ENCODE results near the gene NEUROD2.

NEUROD2 gene

GRCh38 chr17:39564211-39564848 lies 43.4 kb downstream of the NEUROD2 start:
- no peaks in the 10 kb centered on the region for H3K36me3 ChIP-seq (ENCODE audit: control insufficient read depth, insufficient read depth, low read length)
- no peak overlapping the region for H3K4me2 ChIP-seq (ENCODE audit: low read length)
- no peak overlapping the region for H2AFZ ChIP-seq
- H3K4me3 ChIP-seq (ENCODE audit: low read depth, low read length), result no peak overlapping the region
- no peaks in the 10 kb centered on the region for H3K4me1 ChIP-seq
- TF ChIP-seq CTCF (IDR thresholded peaks at IDR 0.05), result no peak
- H3K27ac ChIP-seq, result no peak overlapping the region
- H3K9ac ChIP-seq, result no peak overlapping the region
- H3K79me2 ChIP-seq, result no peaks in the 10 kb centered on the region
- H3K27me3 ChIP-seq (ENCODE audit: control insufficient read depth, insufficient read depth, low read length), result no peaks in the 10 kb centered on the region
- H3K9me3 ChIP-seq (ENCODE audit: control insufficient read depth, low read length), result no peaks in the 10 kb centered on the region

- TF ChIP-seq CTCF (IDR thresholded peaks at IDR 0.05), result no peak
- Histone ChIP-seq H3K27me3 (ENCODE audit: control insufficient read depth, insufficient read depth, low read length) (no peaks in the 10 kb centered on the region), H3K27ac (no peak overlapping the region), H3K4me3 (ENCODE audit: low read depth, low read length) (no peak overlapping the region), H3K79me2 (no peaks in the 10 kb centered on the region), H3K9me3 (ENCODE audit: control insufficient read depth, low read length) (no peaks in the 10 kb centered on the region), H3K9ac (no peak overlapping the region), H2AFZ (no peak overlapping the region), H3K4me1 (no peaks in the 10 kb centered on the region), H3K36me3 (ENCODE audit: control insufficient read depth, insufficient read depth, low read length) (no peaks in the 10 kb centered on the region), H3K4me2 (ENCODE audit: low read length) (no peak overlapping the region)
These were observed 44.2 kb downstream of the NEUROD2 start for GRCh38 chr17:39563476-39563875.

GRCh38 chr17:39562976-39563375 lies 44.7 kb downstream of the NEUROD2 start:
- Histone ChIP-seq H3K9me3 (ENCODE audit: control insufficient read depth, low read length) (no peaks in the 10 kb centered on the region), H3K36me3 (ENCODE audit: control insufficient read depth, insufficient read depth, low read length) (no peaks in the 10 kb centered on the region), H3K4me2 (ENCODE audit: low read length) (no peak overlapping the region), H3K79me2 (no peaks in the 10 kb centered on the region), H3K4me1 (no peaks in the 10 kb centered on the region), H3K4me3 (ENCODE audit: low read depth, low read length) (no peak overlapping the region), H3K9ac (no peak overlapping the region), H3K27ac (no peak overlapping the region), H3K27me3 (ENCODE audit: control insufficient read depth, insufficient read depth, low read length) (no peaks in the 10 kb centered on the region), H2AFZ (no peak overlapping the region)
- TF ChIP-seq CTCF (IDR thresholded peaks at IDR 0.05), result no peak

- Histone ChIP-seq H3K9ac (no peak overlapping the region), H3K9me3 (ENCODE audit: control insufficient read depth, low read length) (no peaks in the 10 kb centered on the region), H3K4me3 (ENCODE audit: low read depth, low read length) (no peak overlapping the region), H3K4me2 (ENCODE audit: low read length) (no peak overlapping the region), H3K27me3 (ENCODE audit: control insufficient read depth, insufficient read depth, low read length) (no peaks in the 10 kb centered on the region), H3K36me3 (ENCODE audit: control insufficient read depth, insufficient read depth, low read length) (no peaks in the 10 kb centered on the region), H3K27ac (no peak overlapping the region), H3K4me1 (no peaks in the 10 kb centered on the region), H2AFZ (no peak overlapping the region), H3K79me2 (no peaks in the 10 kb centered on the region)
- no peak for TF ChIP-seq CTCF (IDR thresholded peaks at IDR 0.05)
These were observed 45.3 kb downstream of the NEUROD2 start for GRCh38 chr17:39562395-39562794.

GRCh38 chr17:39556423-39556822 lies 51.3 kb downstream of the NEUROD2 start:
- H3K9me3 ChIP-seq (ENCODE audit: control insufficient read depth, low read length), result no peaks in the 10 kb centered on the region
- no peak overlapping the region for H3K27ac ChIP-seq
- H3K79me2 ChIP-seq, result no peaks in the 10 kb centered on the region
- no peaks in the 10 kb centered on the region for H3K36me3 ChIP-seq (ENCODE audit: control insufficient read depth, insufficient read depth, low read length)
- no peaks in the 10 kb centered on the region for H3K4me1 ChIP-seq
- no peak for TF ChIP-seq CTCF (IDR thresholded peaks at IDR 0.05)
- no peak overlapping the region for H3K9ac ChIP-seq
- no peak overlapping the region for H3K4me2 ChIP-seq (ENCODE audit: low read length)
- H3K27me3 ChIP-seq (ENCODE audit: control insufficient read depth, insufficient read depth, low read length), result no peaks in the 10 kb centered on the region
- H2AFZ ChIP-seq, result no peak overlapping the region
- no peak overlapping the region for H3K4me3 ChIP-seq (ENCODE audit: low read depth, low read length)

Measured in parathyroid adenoma (tissue), 2 donors.